Measurements from ENCODE around the gene PLPPR4.
"Not testable (repeated sequence)": the region's sequence is repeated elsewhere in the genome, so short reads cannot be mapped to it uniquely, and the experiment has no call there.

Gene PLPPR4, protein sequence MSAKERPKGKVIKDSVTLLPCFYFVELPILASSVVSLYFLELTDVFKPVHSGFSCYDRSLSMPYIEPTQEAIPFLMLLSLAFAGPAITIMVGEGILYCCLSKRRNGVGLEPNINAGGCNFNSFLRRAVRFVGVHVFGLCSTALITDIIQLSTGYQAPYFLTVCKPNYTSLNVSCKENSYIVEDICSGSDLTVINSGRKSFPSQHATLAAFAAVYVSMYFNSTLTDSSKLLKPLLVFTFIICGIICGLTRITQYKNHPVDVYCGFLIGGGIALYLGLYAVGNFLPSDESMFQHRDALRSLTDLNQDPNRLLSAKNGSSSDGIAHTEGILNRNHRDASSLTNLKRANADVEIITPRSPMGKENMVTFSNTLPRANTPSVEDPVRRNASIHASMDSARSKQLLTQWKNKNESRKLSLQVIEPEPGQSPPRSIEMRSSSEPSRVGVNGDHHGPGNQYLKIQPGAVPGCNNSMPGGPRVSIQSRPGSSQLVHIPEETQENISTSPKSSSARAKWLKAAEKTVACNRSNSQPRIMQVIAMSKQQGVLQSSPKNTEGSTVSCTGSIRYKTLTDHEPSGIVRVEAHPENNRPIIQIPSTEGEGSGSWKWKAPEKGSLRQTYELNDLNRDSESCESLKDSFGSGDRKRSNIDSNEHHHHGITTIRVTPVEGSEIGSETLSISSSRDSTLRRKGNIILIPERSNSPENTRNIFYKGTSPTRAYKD

GRCh38 chr1:99264201-99265021, at the start of gene PLPPR4:
TSS of gene PLPPR4 (plus strand) at chr1:99264492. CDS start at chr1:99264594, 102 bp downstream.
- no peak for FAIRE-seq

DNA sequence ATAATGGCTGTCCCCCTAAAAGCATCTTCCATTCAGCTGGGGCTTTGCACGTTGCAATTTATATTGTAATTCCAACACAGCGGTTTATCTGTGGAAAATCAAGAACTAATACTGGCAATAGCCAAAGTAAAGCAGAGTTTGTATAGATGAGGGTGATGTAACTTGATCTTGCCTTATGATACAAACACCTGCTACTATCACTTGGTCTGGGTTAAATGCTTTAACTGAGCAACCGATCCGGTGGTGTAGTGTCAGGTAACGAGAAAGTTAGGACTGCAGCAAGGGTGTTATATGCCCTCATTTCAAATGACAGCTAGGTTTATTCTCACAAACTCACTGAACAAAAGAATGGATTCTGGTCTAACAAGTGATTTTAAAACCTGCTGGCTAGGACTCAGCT, 47.3 kb upstream of the PLPPR4 start:
- DNase-seq (ENCODE audit: insufficient read length, low spot score) (no peak), FAIRE-seq (no peak)

More at GRCh38 chr1:99264201-99265021, at the start of gene PLPPR4:
- no peak for DNase-seq (ENCODE audit: insufficient read length, low spot score)

DNA sequence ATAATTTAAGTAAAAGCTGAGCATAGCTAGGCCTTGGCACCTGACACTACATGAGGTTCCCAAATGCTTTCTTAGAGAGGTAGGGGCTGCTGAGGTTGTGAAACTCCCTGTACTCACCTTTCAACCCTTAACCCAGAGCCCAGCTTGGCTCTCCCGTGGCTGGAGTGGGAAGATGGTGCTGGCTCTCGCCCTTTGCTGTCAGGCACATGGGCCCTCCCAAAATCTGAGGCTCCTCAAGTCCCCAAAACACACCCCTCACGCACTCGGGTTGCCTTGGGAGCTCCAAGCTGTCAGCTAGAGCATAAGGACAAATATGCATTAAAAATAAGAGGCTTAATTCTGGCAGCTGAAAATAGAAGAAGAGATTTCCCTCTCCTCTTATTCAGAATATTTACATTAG, 46.7 kb upstream of the PLPPR4 start:
- DNase-seq (ENCODE audit: insufficient read length, low spot score), result no peak
- no peak for FAIRE-seq

DNA sequence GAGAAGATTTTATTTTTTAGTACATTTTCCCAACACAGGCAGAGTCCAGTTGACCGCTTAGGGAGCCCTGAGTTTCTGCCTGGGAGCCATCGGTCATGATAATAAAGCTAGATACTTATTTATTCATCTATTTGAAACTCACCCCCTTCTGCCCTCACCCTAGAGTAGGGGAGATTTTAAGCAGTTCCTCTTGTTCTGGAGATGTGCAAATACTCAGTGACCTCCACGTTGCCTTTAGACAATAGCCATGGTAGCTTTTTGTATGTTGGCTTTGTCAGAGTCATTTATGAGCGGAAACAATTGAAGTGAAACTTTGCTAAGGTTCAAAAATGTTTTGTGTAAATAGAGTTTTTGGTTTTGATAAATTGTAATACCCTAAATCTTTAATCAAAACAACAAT, 45.7 kb upstream of the PLPPR4 start:
- DNase-seq (ENCODE audit: insufficient read length, low spot score), result no peak
- FAIRE-seq, result peak; percentile 55

DNA sequence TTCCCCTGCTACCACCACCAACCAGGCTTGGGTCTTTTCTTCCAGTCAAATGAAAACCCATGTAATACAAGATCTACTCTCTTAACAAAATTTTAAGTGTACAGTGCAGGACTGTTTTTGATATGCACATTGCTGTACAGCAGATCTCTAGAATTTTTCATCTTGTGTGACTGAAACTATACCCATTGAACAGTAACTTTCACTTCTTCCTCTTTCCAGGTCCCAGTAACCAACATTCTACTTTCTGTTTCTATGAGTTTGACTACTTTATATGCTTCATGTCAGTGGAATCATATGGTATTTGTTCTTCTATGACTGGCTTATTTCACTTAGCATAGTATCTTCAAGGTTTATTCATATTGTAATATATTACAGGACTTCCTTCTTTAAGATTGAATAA, 45.3 kb upstream of the PLPPR4 start:
- no peak for FAIRE-seq
- no peak for DNase-seq (ENCODE audit: insufficient read length, low spot score)

DNA sequence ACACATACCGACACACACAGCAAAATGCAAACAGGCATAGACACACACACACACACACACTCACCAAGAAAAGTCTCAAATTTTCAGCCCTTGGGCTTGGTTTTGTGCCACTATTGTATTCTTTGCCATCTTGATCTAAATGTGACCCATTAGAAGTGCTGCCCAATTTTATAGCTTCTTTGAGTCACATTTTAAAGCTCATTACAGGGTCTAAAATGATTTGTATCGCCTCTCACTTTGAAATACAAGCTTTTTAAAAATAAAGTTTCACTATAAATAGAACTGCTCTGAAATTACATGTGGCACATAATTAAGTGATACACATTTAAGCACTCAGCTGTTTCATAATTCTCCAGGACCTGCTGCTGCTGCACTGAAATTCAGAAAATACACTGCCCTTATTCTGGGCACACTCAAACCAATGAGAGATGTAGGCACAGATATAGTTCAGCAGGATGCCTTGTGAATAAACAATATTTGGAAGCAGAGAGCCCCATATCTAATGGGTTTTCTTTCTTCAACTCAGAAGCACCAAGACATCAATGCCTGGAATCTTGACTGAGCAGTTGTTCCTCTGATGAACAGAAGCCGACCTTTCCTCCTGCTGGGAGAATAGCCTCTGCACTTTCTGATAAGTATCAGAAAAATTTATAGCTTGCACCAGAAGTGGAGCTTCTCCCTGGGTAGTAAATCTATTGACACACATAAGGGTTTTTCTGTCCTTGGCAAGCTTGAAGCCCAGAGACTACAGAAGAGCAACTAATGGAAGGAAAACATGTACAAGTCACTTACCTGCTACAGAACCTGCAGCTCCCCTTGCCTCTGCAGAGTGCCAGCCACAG, 37.0 kb upstream of the PLPPR4 start:
- no peak for FAIRE-seq

GRCh38 chr1:99228153-99228552, 36.1 kb upstream of the PLPPR4 start:
- DNase-seq (ENCODE audit: insufficient read length, low spot score) (no peak), FAIRE-seq (no peak)

More for the DNA sequence above, 37.0 kb upstream of the PLPPR4 start:
- DNase-seq (ENCODE audit: insufficient read length, low spot score), result no peak

DNA sequence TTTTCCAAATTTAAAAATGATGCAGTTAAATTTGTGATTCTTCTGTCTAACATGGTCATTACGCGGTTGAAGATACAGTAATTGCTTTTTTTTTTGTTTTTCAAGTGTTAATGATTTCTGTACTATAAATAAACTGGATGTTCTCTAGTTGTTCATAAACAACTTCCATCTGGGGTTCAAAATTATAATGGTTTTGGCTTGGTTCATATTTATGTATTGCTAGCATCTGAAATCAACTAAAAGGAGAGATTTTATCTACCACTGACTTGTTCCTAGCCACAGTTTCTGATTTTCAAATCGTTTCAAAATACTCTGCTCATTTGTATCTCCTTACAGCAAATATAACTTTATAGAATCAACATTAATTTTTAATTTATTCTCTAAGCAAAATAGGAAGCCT, 35.2 kb upstream of the PLPPR4 start:
- DNase-seq (ENCODE audit: insufficient read length, low spot score), result no peak
- no peak for FAIRE-seq

- no peak for DNase-seq (ENCODE audit: insufficient read length, low spot score)
- FAIRE-seq, result no peak
These were observed 33.6 kb upstream of the PLPPR4 start for GRCh38 chr1:99230695-99231094.

GRCh38 chr1:99232172-99232571, 32.1 kb upstream of the PLPPR4 start:
- FAIRE-seq, result no peak
- no peak for DNase-seq (ENCODE audit: insufficient read length, low spot score)

GRCh38 chr1:99233446-99233845, 30.8 kb upstream of the PLPPR4 start:
- no peak for DNase-seq (ENCODE audit: insufficient read length, low spot score)
- no peak for FAIRE-seq

DNA sequence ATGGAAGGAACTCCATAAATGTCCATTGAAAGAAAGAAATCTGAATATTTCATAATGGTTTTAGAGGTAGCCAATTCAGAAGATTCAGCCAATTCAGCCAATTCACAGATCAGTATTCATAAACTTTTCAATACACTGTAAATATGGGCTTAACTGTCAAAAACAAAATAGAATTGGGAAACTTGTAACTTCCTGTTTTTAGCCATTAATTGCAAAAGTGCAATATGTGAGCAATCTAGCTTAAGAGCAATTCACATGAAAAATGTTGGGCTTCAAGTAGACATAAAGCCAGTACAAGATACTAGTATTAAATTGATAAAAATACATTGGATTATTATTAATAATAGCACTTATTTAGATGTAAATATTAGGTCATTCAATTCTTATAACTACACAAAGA, 27.5 kb upstream of the PLPPR4 start:
- no peak for FAIRE-seq

GRCh38 chr1:99239690-99240089, 24.6 kb upstream of the PLPPR4 start:
- no peak for FAIRE-seq
- no peak for DNase-seq (ENCODE audit: insufficient read length, low spot score)

More for the DNA sequence above, 27.5 kb upstream of the PLPPR4 start:
- no peak for DNase-seq (ENCODE audit: insufficient read length, low spot score)

- DNase-seq (ENCODE audit: insufficient read length, low spot score) (no peak), FAIRE-seq (no peak)
These were observed 23.7 kb upstream of the PLPPR4 start for GRCh38 chr1:99240621-99241020.

DNA sequence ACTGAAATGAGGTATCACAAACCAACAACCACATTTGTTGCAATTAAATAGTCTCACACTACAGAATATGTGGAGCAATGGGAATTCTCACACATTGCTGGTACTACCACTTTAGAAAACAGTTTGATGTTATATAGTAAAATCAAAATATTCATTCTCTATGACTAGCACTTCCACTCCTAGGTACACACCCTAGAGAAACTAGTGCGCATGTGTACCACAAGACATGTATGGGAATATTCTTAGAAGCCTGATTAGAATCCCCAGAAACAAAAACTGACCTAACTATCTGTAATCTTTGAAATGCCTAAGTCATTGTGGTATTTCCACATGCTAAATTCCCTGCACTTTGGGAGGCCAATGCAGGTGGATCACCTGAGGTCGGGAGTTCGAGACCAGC, 18.1 kb upstream of the PLPPR4 start:
- DNase-seq (ENCODE audit: insufficient read length, low spot score), result no peak
- FAIRE-seq, result no peak

GRCh38 chr1:99247199-99247598, 17.1 kb upstream of the PLPPR4 start:
- no peak for FAIRE-seq

GRCh38 chr1:99250728-99251127, 13.6 kb upstream of the PLPPR4 start:
- DNase-seq (ENCODE audit: insufficient read length, low spot score) (no peak), FAIRE-seq (no peak)

More at GRCh38 chr1:99247199-99247598, 17.1 kb upstream of the PLPPR4 start:
- no peak for DNase-seq (ENCODE audit: insufficient read length, low spot score)

DNA sequence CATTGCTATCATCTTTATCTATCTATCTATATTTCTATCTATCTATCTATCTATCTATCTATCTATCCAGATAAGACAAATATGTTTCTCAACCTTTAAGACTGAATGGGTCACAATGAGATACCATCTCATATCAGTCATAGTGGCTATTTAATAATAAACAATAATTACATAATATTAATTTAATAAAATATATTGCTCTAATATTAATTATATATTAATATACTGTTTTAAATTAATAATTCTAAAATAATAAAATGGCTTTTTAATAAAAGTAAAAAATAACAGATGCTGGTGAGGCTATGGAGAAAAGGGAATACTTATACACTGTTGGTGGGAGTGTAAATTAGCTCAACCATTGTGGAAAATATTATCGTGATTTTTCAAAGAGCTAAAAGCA, 13.0 kb upstream of the PLPPR4 start:
- FAIRE-seq (no peak), DNase-seq (ENCODE audit: insufficient read length, low spot score) (no peak)

- no peak for FAIRE-seq
- no peak for DNase-seq (ENCODE audit: insufficient read length, low spot score)
These were observed 11.7 kb upstream of the PLPPR4 start for GRCh38 chr1:99252630-99253029.

DNA sequence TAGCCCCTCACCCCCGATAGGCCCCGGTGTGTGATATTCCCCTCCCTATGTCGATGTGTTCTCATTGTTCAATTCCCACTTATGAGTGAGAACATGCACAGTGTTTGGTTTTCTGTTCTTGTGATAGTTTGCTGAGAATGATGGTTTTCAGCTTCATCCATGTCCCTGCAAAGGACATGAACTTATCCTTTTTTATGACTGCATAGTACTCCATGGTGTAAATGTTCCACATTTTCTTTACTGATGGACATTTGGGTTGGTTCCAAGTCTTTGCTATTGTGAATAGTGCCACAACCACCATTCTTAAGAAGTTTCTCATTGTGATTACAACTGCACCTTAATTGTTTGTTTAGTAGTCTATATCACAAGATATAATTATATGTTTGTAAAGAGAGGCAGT, 3.9 kb upstream of the PLPPR4 start:
- not testable (repeated sequence) for FAIRE-seq; DNase-seq (ENCODE audit: insufficient read length, low spot score)

Measured in GM19239 (cell line).